HG03354 (cell line): Measurements from ENCODE around the gene MIF.
"Not testable (repeated sequence)": the region's sequence is repeated elsewhere in the genome, so short reads cannot be mapped to it uniquely, and the experiment has no call there.

ENCODE experiments used
- ATAC-seq: cut with Tn5 transposase; IDR thresholded peaks from one replicate; pipeline ENCODE4 v1.9.1; 2021; ENCODE audit warnings: mild to moderate bottlenecking; ENCODE audit not compliant: unreplicated experiment, poor library complexity, severe bottlenecking

The MIF gene

DNA sequence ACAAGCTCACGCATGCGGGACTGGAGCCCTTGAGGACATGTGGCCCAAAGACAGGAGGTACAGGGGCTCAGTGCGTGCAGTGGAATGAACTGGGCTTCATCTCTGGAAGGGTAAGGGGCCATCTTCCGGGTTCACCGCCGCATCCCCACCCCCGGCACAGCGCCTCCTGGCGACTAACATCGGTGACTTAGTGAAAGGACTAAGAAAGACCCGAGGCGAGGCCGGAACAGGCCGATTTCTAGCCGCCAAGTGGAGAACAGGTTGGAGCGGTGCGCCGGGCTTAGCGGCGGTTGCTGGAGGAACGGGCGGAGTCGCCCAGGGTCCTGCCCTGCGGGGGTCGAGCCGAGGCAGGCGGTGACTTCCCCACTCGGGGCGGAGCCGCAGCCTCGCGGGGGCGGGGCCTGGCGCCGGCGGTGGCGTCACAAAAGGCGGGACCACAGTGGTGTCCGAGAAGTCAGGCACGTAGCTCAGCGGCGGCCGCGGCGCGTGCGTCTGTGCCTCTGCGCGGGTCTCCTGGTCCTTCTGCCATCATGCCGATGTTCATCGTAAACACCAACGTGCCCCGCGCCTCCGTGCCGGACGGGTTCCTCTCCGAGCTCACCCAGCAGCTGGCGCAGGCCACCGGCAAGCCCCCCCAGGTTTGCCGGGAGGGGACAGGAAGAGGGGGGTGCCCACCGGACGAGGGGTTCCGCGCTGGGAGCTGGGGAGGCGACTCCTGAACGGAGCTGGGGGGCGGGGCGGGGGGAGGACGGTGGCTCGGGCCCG lies at the start of gene MIF:
MIF (plus strand) TSS at position 439 of the 765 bp plus-strand sequence; CDS start at position 531, 92 bp downstream.
- ATAC-seq, result peak; percentile 87

DNA sequence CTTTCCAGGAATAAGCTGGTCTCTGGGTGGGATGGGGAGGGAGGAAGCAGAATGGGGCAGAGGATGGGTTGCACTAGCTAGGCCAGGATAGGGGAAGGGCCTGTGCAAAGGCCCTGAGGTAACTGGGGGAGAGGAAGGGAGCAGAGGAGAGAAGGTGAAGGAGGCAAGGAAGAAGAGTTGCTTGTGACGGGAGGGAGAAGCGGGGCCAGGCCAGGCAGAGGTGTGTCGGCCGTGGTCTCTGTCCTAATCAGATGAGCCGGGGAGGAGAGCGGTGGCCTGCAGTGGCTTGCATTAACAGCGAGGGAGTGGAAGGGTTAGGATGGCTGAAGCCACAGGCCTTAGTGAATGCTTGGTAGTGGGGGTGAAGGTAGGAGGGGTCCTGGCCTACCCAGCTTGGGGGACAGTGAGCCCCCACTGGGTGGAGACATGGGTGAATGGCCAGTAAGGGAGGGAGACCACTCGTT lies 49.4 kb upstream of the MIF start:
- ATAC-seq, result peak; percentile 3

DNA sequence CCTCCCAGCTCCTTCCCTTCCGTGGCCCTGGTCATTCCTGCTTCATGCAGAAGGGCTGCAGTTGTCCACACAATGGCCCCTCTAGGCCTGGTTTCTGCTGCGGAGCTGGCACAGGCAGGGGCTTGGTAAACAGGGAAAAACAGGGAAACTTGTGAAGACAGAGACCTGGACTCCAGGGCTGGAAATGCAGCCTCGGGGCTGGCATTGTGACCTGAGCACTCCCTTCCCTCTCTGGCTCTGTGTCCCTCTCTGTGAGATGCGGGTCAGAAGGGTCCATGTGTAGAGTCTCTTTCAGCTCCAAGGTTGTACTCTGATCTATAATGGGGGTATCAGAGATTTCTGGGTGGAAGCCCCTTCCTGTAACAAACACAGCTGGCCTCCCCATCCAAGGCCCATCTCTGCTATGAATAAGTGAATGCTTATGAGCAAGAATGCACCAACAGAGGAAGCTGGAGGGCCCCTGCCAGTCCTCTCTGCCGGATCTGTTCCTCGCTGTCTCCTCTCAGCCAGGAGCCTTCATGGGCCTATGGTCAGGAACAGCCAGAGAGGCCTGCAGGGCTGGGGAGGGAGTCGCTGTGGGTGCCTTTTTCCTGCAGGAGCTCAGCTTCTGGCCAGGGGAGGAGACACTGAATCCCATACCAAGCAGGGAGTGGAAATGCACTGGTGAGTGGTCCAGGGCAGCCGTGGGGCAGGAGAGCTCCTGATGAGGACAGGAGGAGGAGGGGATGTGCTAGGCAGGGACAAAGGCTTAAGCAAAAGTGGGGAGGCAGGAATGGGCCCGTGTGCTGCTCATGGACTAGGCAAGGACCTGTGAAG lies 48.7 kb upstream of the MIF start:
- no peak for ATAC-seq

DNA sequence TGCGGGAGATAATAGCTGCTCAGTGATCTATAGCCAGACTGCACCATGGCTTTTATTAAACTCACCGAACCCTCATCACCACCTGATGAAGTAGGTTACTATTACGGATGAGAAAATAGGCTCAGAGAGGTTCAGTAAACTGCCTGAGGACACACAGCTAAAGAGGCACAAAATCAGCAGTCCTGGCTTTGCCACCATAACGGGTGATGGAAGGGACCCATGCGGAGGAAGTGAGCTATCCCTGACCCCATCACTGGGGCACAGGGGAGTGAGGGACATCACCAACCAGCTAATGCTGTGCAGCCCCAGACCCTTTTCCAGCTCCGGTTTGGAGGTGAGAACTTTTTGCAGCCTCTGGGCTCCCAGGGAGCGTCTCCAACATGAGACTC lies 48.1 kb upstream of the MIF start:
- no peak for ATAC-seq

- ATAC-seq, result no peak
Observed at GRCh38 chr22:23847310-23847920, 46.8 kb upstream of the MIF start.

DNA sequence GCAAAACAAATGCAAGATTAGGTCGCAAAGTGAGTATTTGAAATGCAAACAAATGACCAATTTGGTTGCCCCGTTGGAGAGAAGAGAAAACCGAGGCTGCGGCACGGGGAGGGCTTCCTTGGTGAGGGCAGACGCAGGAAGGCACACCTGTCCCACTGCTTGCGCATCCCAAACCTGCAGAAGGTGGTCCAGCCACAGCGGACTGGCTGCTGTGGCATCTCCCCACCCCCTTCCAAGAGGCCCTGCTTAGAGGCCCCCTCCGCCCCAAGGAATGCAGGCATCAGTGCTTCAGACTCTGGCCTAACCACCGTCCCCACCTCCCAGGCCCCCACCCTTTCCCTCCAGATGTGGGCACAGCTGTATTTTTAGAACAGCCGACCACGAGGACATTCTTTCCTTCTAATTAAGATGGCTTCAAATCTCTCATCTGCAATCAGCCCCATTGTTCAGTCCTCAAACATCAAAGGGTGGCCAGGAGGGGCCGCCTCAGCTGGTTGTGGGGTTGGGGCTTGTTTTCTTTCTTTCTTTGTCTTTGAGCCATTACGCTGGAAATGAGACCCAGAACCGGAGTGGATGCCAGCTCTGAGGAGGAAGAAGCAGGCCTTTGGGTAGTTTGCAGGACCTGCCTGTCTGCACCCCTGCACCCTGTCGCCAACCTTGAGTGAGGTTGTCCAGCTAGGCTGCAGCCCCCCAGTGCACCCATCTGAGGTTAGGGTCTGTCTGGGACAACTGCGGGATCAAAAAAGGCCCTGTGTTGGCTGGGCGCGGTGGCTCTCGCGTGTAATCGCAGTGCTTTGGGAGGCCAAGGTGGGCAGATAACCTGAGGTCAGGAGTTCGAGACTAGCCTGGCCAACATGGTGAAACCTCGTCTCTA lies 46.0 kb upstream of the MIF start:
- ATAC-seq, result no peak

DNA sequence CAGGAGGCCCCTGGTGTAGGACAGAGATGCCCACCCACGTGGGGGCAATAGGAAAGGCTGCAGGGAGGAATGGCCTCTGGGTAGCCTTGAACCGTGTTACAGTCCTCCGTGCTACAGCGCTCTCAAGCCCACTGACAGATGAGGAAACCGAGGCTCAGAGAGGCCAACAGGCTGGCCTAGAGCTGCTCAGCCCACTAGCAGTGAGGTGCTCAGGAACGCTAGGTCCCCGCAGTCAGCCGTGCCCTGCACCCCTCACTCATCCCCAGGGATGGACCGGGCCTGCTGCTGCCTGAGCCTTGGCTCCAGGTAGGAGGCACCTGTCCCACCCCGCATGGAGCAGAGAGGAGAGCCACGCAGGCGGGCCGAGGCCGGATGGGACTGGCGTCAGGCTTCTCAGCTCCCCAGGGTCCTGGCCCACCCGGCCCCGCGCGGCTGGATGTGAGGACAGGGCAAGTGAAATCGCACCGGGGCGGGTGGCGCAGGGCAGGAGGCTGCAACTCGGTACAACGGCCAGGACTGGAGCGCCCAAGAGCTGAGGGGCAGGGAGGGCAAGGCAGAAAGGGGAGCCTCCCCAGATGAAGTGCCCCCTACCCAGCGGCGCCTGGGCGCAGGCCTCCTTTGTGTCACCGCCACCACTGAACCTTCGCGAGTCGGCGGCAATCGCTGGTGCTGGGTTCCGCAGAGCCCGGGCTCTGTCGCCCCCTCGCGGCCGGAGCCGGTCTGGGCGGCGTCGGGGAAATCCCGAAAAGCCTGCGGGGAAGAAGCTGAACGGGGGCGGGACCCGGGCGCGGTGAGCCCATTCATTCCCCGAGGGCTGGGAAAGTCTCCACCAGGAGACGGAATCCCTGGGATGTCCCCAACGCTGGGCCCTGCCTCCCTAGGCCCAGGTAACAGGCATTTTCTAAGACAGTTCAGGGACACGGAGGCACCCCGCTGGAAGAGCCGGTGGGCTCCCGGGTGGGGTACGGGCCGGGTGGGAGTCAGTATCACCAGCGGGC lies 44.9 kb upstream of the MIF start:
- no peak for ATAC-seq

- ATAC-seq, result peak; percentile 79
Observed at GRCh38 chr22:23850136-23850611, 44.0 kb upstream of the MIF start.

GRCh38 chr22:23856721-23857605 lies 37.2 kb upstream of the MIF start:
- ATAC-seq, result peak; percentile 63

DNA sequence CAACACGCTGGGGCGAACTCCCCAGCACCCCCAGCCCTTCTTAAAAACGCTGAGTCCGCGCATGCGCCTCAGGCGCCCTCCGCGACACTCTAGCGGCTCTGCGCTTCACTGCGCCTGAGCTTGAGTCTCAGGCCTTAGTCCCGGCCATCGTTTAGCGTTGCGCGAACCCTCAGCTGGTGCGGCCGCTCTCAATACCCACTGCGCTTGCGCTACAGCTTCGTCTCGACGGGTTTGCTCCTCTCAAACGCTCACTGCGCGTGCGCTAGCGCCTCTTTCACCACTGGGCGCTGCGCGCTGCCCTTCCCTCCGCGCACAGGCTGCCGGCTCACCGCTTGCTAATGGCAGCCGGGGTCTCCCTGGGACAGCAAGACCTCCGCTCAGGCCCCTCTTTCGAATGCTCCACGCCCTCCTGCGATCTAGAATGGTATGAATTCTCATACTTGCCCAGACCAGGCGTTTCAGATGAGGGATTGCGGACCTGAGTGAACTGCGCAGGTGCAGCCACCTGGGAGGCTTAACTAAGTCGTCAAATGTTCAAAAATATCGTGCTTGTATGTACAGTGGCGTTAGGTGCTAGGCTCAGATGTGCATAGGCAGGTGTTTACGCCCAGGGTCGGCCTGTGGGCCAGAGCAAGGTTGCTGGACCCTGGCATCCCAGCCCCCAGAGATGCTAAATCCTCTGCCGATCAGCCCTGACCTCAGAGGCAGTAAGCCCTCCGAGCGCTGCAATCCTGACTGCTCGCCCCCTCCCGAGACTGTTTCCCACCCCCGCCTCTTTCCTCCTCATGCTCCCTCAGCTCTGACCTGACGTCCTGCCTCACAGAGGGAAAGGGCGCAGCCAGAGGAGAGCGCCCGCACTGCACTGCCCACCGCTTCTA lies 36.3 kb upstream of the MIF start, which contains the start of gene SLC2A11:
SLC2A11 (plus strand) TSS at position 270 of the 878 bp plus-strand sequence; CDS start at position 395, 125 bp downstream.
- ATAC-seq, result peak; percentile 94

DNA sequence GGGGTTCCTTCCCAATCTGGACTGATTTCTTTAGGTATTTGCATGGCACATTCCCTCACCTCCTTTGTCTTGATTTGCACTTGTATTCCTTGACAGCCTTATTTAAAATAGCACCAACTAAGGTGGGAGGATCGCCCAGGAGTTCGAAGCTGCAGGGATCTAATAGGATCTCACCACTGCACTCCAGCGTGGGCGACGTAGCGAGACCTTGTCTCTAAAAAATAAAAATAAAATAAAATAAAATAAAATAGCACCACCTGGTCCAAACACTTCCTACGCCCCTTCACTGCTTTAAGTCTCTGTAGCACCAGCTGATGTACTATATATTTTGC lies 35.7 kb upstream of the MIF start:
- no peak for ATAC-seq

- ATAC-seq, result no peak
Observed at GRCh38 chr22:23859201-23859600, 35.0 kb upstream of the MIF start.

- ATAC-seq, result not testable (repeated sequence)
Observed at GRCh38 chr22:23860187-23860586, 34.0 kb upstream of the MIF start.

DNA sequence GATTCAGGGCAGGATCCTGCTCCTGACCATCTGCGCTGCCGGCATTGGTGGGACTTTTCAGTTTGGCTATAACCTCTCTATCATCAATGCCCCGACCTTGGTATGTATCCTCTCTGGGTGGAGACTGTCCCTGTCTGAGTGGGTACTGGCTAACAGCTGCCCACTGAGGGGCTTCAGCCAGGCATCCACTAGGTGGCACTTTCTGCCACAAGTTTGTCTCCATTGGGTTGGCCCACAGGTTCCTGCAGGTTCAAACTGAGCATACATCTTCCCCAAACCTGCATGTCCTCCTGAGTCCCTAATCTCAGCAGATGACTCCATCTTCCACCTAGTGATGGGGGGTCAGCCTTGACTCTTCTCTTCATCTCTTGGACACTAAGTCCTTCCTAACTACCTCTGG lies 32.1 kb upstream of the MIF start:
- no peak for ATAC-seq

- not testable (repeated sequence) for ATAC-seq
Observed at GRCh38 chr22:23864499-23865154, 29.6 kb upstream of the MIF start.

DNA sequence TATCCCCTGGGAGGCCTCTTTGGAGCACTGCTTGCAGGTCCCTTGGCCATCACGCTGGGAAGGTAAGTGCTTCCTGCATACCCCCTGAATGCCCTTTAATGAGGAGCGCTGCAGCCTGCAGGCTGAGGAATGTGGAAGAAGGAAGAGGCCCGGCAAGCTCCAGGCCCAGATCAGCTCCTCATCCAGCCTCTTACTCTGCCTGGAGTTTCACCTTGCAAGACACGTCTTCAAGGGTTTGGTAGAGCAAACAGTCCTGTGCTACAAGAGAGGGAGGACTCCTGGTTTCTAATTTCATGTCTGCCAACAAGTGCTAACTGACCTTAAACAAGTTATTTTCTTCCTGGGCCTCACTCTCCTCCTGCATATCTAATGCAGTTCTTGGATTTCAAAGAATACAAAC lies 25.6 kb upstream of the MIF start:
- no peak for ATAC-seq
